ENCODE results near the gene LYZL6. TPM values are rescaled to one million over a fixed set of nuclear protein-coding genes. Genes with fewer than 3 reads are reported as not detected.

LYZL6 gene
- total RNA-seq, 4 donors from 2014 or later = not detected

DNA sequence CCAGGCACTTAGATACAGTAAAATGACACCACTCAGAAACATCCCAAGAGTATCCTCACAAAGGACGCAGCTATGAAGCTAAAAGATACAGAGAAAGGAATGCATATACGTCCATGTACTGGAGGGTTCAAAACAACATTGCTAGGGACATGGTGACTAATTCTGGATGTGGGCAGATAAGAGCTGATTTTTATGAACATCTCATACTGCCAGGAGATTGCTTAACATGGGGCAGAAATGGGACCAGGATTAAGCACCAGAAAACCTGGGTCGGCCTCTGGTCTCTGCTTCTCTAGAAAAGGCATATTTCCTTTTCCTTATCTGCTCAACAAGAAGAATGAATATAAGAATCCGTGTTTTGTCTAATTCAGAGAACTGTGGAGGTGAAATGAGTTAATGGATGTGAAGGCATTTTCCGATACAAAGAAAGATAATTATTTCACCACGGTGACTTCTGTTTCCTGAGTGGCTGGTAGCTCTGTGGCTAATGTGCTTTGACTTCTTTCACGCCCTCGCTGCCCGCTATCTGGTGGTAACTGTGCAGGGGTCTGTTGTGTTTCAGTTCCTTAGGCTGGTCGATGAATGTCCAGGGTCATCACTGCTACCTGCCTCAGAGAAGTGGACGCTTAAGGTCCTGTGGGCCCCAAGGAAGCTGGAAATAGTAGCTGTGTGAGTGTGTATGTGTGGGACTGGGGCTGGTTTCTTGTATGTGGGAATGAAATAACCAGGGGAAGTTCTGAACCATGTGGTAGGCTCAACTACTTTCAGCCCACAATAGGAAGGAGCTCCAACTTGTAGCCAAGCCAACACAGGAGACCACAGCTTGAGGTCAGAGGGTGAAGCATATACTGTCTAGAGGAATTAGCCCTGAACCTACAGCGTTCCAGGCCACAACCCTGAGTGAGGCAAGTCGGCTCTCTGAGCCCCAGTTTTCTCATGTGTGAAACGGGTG, 47.6 kb downstream of the LYZL6 start:
- no peak for DNase-seq (ENCODE audit: extremely low spot score)
- H3K36me3 ChIP-seq = no peaks in the 10 kb centered on the region
- H3K4me3 ChIP-seq = no peak overlapping the region
- H3K27ac ChIP-seq (replicated peaks in 1 of 4) = no peak overlapping the region
- no peaks in the 10 kb centered on the region for H3K27me3 ChIP-seq
- H3K9me3 ChIP-seq = no peaks in the 10 kb centered on the region
- WGBS = 80% methylated on average over 14 of the region's 14 CpGs
- TF ChIP-seq POLR2AphosphoS5 (IDR thresholded peaks at IDR 0.05) (no peak), POLR2A (IDR thresholded peaks at IDR 0.05; ENCODE audit: low read depth) (no peak)
- no peaks in the 10 kb centered on the region for H3K4me1 ChIP-seq
- intact Hi-C loops (cut with DNase I) = no loop called here

DNA sequence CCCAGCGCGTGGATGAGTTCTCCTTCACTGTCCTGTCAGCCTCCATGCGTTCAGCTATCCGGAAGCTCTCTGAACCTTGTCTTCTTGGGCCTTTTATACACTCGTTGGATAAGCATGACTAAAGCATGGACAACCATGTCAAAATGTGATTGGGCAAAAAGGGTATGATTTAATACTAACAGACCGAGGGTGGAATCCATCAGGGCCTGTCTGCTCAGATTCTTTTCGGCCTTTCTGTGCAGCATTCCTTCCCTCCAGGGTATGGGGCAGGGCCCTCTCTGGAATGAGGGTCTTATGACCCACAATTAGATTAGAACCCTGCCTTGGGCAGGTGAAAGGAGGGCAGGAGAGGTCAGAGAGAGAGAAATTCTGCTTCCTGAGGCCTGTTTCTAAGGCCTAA, 49.3 kb downstream of the LYZL6 start:
- DNase-seq (ENCODE audit: extremely low spot score) = no peak
- no peak for TF ChIP-seq POLR2A (IDR thresholded peaks at IDR 0.05; ENCODE audit: low read depth)
- TF ChIP-seq, protein P1, sequence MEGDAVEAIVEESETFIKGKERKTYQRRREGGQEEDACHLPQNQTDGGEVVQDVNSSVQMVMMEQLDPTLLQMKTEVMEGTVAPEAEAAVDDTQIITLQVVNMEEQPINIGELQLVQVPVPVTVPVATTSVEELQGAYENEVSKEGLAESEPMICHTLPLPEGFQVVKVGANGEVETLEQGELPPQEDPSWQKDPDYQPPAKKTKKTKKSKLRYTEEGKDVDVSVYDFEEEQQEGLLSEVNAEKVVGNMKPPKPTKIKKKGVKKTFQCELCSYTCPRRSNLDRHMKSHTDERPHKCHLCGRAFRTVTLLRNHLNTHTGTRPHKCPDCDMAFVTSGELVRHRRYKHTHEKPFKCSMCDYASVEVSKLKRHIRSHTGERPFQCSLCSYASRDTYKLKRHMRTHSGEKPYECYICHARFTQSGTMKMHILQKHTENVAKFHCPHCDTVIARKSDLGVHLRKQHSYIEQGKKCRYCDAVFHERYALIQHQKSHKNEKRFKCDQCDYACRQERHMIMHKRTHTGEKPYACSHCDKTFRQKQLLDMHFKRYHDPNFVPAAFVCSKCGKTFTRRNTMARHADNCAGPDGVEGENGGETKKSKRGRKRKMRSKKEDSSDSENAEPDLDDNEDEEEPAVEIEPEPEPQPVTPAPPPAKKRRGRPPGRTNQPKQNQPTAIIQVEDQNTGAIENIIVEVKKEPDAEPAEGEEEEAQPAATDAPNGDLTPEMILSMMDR (IDR thresholded peaks at IDR 0.05) = no peak
- TF ChIP-seq EP300 (IDR thresholded peaks at IDR 0.05) = no peak
- TF ChIP-seq POLR2AphosphoS5 (IDR thresholded peaks at IDR 0.05) = no peak
- intact Hi-C loops (cut with DNase I) = no loop called here
- Histone ChIP-seq H3K27ac (replicated peaks in 1 of 4) (no peak overlapping the region), H3K9me3 (no peaks in the 10 kb centered on the region), H3K4me3 (no peak overlapping the region), H3K27me3 (no peaks in the 10 kb centered on the region), H3K36me3 (no peaks in the 10 kb centered on the region), H3K4me1 (peaks cover 0 to 9% (median 4%) of the 10 kb centered on the region in 4 donors)
- WGBS = 85% methylated on average over 7 of the region's 7 CpGs

DNA sequence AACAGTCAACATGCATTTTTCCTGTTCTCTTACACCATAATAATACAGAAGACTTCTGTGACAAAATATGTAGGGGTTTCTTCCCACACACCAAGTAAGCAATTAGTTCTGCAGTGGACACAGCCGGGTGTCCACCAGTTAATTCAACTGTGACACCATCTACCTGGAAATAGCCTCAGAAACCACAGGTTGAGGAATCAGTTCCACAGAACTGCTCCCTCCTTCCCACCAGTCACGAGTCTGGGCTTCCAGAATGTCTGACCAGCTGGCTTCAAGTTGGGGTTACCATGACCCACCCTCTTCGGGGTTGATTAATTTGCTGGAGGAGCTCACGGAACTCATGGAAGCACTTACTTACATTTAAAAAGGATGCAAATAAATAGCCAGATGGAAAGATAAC, 49.8 kb downstream of the LYZL6 start:
- H3K27me3 ChIP-seq = no peaks in the 10 kb centered on the region
- no peaks in the 10 kb centered on the region for H3K9me3 ChIP-seq
- intact Hi-C loops (cut with DNase I) = no loop called here
- TF ChIP-seq, protein P1 (IDR thresholded peaks at IDR 0.05) = no peak
- TF ChIP-seq EP300 (IDR thresholded peaks at IDR 0.05) (no peak), POLR2AphosphoS5 (IDR thresholded peaks at IDR 0.05) (no peak), POLR2A (IDR thresholded peaks at IDR 0.05; ENCODE audit: low read depth) (no peak)
- H3K36me3 ChIP-seq = no peaks in the 10 kb centered on the region
- WGBS = 96% methylated on average over 2 of the region's 4 CpGs
- peaks cover 0 to 9% (median 4%) of the 10 kb centered on the region in 4 donors for H3K4me1 ChIP-seq
- H3K27ac ChIP-seq (replicated peaks in 1 of 4) = no peak overlapping the region
- no peak for DNase-seq (ENCODE audit: extremely low spot score)
- no peak overlapping the region for H3K4me3 ChIP-seq

DNA sequence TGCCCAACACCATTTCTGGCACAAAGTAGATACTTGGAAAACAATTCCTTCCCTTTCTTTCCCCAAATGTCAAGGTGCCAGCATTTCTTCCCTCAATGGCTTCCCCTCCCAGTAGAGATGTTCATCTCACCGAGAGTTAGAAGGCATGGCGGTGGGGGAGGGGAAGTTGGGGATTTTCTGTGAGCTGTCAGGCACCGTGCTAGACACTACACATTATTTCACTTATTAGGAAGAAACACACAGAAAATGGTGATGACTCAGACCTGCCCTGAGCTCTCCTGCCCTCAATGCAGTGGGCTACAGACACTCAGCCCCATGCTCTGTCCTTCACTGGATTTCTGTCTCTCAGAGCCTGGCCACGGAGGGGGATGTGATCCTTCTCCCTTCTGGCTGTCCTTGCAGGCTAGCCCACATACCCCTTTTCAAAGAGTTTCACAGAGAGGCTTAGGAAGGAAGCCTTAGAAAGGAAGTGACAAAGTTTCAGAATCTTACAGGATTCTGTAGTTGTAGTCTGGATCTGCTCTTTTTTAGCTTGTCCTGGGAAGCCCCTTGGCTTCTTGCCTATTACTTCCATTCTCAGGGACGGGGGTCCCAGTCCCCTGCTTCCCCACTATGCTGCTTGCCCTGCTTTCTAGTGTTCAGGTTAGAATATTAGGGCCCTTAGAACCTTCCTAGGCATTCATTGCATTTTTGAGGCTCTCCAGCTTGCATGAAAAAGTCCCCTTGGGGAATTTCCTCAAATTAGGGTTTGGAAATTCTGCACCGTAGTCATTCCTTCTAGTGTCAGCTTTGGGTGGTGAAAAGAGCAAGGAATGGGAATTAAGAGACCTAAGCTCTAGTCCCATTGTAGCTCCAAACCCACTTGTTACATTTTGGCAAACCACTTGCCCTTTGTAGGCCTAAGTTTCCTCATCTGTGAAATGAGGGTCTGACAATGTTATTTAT, 51.1 kb downstream of the LYZL6 start:
- no peak overlapping the region for H3K27ac ChIP-seq (replicated peaks in 1 of 4)
- intact Hi-C loops (cut with DNase I) = no loop called here
- WGBS = 29% methylated on average over 6 of the region's 6 CpGs
- TF ChIP-seq POLR2AphosphoS5 (IDR thresholded peaks at IDR 0.05) = no peak
- TF ChIP-seq, protein P1 (IDR thresholded peaks at IDR 0.05) = no peak
- no peak for TF ChIP-seq EP300 (IDR thresholded peaks at IDR 0.05)
- TF ChIP-seq POLR2A (IDR thresholded peaks at IDR 0.05; ENCODE audit: low read depth) = no peak
- H3K4me3 ChIP-seq = no peak overlapping the region
- H3K36me3 ChIP-seq = no peaks in the 10 kb centered on the region
- DNase-seq (ENCODE audit: extremely low spot score) = no peak
- peaks cover 0 to 9% (median 4%) of the 10 kb centered on the region in 4 donors for H3K4me1 ChIP-seq
- no peaks in the 10 kb centered on the region for H3K27me3 ChIP-seq
- no peaks in the 10 kb centered on the region for H3K9me3 ChIP-seq

DNA sequence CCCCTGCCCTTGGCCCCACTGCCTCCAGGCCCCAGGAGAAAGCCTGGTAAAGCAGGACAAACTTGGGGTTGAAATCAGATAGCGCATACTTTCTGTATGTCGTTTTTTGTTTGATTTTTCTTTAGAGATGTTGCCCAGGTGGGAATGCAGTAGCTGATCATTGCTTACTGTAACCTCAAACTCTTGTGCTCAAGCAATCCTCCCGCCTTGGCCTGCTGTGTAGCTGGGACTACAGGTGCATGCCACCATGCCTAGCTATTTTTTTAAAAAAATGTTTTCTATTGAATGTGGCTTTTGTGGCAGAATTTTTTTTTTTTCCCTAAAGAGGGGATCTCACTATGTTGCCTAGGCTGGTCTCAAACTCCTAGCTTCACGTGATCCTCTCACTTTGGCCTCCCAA, 52.2 kb downstream of the LYZL6 start:
- Histone ChIP-seq H3K9me3 (no peaks in the 10 kb centered on the region), H3K36me3 (no peaks in the 10 kb centered on the region), H3K4me3 (no peak overlapping the region), H3K4me1 (peaks cover 0 to 9% (median 4%) of the 10 kb centered on the region in 4 donors), H3K27me3 (no peaks in the 10 kb centered on the region), H3K27ac (replicated peaks in 1 of 4) (no peak overlapping the region)
- intact Hi-C loops (cut with DNase I) = no loop called here
- WGBS = 80% methylated on average over 4 of the region's 4 CpGs
- no peak for TF ChIP-seq POLR2AphosphoS5 (IDR thresholded peaks at IDR 0.05)
- no peak for TF ChIP-seq POLR2A (IDR thresholded peaks at IDR 0.05; ENCODE audit: low read depth)
- no peak for TF ChIP-seq EP300 (IDR thresholded peaks at IDR 0.05)
- TF ChIP-seq, protein P1 (IDR thresholded peaks at IDR 0.05) = no peak
- DNase-seq (ENCODE audit: extremely low spot score) = no peak

All from esophagus muscularis mucosa (tissue), 4 donors.